K562 (cell line): ENCODE data around the gene UROD. TPM values are rescaled to one million over a fixed set of nuclear protein-coding genes. Genes with fewer than 3 reads are reported as not detected.

ENCODE experiments used
- CBFA2T3 ChIP-seq: fragments of 450-650 bp; IDR thresholded peaks from 2 replicates; pipeline ENCODE4 v1.6.1; 2017
- EHMT2 ChIP-seq: fragments of 450-650 bp; IDR thresholded peaks from 2 replicates; pipeline ENCODE4 v1.6.1; 2018; ENCODE audit warnings: antibody characterized with exemption
- polyA plus RNA-seq, 8 experiments: library from polyadenylated mRNA; depleted of rRNA in 4 of 8; stranded (reverse) in 5 of 8; unstranded in 3 of 8; fragments of >200 nt; fragmentation: Nextera tagmentation in 2 of 8; fragmentation: Illumina TruSeq in 1 of 8; extraction: Ambion mirVana in 2 of 8; extraction: Trizol in 1 of 8; gene quantifications; 2 replicates each; pipeline versions ENCODE4 v1.2.1 to v1.2.3, GENCODE V29; 2011 to 2014; ENCODE audit warnings: inconsistent platforms in 1 of 8, missing spikeins in 1 of 8
- total RNA-seq, 7 experiments: library from RNA; depleted of rRNA in 6 of 7; stranded (reverse); fragments of >200 nt in 6 of 7; fragmentation: Illumina TruSeq in 2 of 7; extraction: Trizol in 2 of 7; gene quantifications; 2 replicates each; pipeline versions ENCODE4 v1.2.1 to v1.2.3, GENCODE V29; 2011 to 2021; ENCODE audit warnings: low replicate concordance in 1 of 7
- TF ChIP-seq, protein P1 (sequence below): fragments of 450-650 bp; IDR thresholded peaks from 2 replicates; pipeline ENCODE4 v1.6.1; 2016; ENCODE audit warnings: mild to moderate bottlenecking, moderate library complexity
- TF ChIP-seq, protein P2 (sequence below), 3 experiments: fragments of 200-800 bp in 1 of 3; sonication (Bioruptor generic) in 1 of 3; sonication (generic) in 1 of 3; formaldehyde crosslinking in 1 of 3; IDR thresholded peaks; 2 replicates each; pipeline versions ENCODE4 v1.6.1 to v1.8.0; 2016 to 2022; ENCODE audit warnings: mild to moderate bottlenecking in 2 of 3, missing compliant biosample characterization in 2 of 3, missing genetic modification characterization in 2 of 3, missing genetic modification reagents in 1 of 3
- TF ChIP-seq, protein P3 (sequence below): sonication (generic); formaldehyde crosslinking; IDR thresholded peaks from 2 replicates; pipeline ENCODE4 v1.9.0; 2022; ENCODE audit warnings: mild to moderate bottlenecking, missing genetic modification reagents
- TF ChIP-seq, protein P4 (sequence below): IDR thresholded peaks from 3 replicates; pipeline ENCODE4 v1.6.1; 2011; ENCODE audit warnings: borderline replicate concordance, mild to moderate bottlenecking, moderate library complexity; ENCODE audit not compliant: insufficient read length; ENCODE audit errors: extremely low read depth
- TF ChIP-seq, protein P5 (sequence below): sonication (generic); formaldehyde crosslinking; IDR thresholded peaks from 2 replicates; pipeline ENCODE4 v1.4.0; 2020; ENCODE audit warnings: mild to moderate bottlenecking, missing genetic modification reagents

UROD gene
- total and polyA plus RNA-seq, 9 of the 15 experiments (the other 6 are each of a cell fraction or from before 2014, with no cell fraction given) = 533 to 2,933 (median 1,100) TPM

DNA sequence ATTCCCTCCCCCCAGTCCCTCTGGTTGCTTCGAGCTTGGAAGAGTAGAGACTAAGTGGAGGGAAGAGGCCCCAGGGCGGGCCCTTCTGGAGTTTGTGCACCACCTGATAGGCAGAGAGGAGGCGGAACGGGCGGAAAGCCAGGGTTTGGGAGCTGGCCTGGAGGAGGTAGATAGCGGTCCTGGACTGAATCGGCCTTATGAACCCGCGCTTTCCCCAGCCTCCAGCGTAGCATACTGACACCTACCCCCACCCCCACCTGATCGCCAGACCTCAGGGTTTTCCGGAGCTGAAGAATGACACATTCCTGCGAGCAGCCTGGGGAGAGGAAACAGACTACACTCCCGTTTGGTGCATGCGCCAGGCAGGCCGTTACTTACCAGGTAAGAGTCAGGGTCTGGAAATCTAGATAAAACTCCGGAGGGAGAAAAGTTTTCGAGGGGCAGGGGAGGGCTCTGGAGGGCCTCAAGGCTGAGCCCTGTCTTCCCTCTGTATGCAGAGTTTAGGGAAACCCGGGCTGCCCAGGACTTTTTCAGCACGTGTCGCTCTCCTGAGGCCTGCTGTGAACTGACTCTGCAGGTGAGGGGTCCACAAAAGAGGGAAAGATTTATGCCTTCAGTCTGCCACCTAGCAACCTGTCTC lies 705 bp downstream of the UROD start (continued):
- TF ChIP-seq, protein P1, sequence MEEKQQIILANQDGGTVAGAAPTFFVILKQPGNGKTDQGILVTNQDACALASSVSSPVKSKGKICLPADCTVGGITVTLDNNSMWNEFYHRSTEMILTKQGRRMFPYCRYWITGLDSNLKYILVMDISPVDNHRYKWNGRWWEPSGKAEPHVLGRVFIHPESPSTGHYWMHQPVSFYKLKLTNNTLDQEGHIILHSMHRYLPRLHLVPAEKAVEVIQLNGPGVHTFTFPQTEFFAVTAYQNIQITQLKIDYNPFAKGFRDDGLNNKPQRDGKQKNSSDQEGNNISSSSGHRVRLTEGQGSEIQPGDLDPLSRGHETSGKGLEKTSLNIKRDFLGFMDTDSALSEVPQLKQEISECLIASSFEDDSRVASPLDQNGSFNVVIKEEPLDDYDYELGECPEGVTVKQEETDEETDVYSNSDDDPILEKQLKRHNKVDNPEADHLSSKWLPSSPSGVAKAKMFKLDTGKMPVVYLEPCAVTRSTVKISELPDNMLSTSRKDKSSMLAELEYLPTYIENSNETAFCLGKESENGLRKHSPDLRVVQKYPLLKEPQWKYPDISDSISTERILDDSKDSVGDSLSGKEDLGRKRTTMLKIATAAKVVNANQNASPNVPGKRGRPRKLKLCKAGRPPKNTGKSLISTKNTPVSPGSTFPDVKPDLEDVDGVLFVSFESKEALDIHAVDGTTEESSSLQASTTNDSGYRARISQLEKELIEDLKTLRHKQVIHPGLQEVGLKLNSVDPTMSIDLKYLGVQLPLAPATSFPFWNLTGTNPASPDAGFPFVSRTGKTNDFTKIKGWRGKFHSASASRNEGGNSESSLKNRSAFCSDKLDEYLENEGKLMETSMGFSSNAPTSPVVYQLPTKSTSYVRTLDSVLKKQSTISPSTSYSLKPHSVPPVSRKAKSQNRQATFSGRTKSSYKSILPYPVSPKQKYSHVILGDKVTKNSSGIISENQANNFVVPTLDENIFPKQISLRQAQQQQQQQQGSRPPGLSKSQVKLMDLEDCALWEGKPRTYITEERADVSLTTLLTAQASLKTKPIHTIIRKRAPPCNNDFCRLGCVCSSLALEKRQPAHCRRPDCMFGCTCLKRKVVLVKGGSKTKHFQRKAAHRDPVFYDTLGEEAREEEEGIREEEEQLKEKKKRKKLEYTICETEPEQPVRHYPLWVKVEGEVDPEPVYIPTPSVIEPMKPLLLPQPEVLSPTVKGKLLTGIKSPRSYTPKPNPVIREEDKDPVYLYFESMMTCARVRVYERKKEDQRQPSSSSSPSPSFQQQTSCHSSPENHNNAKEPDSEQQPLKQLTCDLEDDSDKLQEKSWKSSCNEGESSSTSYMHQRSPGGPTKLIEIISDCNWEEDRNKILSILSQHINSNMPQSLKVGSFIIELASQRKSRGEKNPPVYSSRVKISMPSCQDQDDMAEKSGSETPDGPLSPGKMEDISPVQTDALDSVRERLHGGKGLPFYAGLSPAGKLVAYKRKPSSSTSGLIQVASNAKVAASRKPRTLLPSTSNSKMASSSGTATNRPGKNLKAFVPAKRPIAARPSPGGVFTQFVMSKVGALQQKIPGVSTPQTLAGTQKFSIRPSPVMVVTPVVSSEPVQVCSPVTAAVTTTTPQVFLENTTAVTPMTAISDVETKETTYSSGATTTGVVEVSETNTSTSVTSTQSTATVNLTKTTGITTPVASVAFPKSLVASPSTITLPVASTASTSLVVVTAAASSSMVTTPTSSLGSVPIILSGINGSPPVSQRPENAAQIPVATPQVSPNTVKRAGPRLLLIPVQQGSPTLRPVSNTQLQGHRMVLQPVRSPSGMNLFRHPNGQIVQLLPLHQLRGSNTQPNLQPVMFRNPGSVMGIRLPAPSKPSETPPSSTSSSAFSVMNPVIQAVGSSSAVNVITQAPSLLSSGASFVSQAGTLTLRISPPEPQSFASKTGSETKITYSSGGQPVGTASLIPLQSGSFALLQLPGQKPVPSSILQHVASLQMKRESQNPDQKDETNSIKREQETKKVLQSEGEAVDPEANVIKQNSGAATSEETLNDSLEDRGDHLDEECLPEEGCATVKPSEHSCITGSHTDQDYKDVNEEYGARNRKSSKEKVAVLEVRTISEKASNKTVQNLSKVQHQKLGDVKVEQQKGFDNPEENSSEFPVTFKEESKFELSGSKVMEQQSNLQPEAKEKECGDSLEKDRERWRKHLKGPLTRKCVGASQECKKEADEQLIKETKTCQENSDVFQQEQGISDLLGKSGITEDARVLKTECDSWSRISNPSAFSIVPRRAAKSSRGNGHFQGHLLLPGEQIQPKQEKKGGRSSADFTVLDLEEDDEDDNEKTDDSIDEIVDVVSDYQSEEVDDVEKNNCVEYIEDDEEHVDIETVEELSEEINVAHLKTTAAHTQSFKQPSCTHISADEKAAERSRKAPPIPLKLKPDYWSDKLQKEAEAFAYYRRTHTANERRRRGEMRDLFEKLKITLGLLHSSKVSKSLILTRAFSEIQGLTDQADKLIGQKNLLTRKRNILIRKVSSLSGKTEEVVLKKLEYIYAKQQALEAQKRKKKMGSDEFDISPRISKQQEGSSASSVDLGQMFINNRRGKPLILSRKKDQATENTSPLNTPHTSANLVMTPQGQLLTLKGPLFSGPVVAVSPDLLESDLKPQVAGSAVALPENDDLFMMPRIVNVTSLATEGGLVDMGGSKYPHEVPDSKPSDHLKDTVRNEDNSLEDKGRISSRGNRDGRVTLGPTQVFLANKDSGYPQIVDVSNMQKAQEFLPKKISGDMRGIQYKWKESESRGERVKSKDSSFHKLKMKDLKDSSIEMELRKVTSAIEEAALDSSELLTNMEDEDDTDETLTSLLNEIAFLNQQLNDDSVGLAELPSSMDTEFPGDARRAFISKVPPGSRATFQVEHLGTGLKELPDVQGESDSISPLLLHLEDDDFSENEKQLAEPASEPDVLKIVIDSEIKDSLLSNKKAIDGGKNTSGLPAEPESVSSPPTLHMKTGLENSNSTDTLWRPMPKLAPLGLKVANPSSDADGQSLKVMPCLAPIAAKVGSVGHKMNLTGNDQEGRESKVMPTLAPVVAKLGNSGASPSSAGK = peak; percentile 86
- TF ChIP-seq, protein P2, sequence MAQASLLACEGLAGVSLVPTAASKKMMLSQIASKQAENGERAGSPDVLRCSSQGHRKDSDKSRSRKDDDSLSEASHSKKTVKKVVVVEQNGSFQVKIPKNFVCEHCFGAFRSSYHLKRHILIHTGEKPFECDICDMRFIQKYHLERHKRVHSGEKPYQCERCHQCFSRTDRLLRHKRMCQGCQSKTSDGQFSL (CRISPR knock-in tag; IDR thresholded peaks at IDR 0.05) = peak; percentile 65
- TF ChIP-seq, protein P2 (tag; IDR thresholded peaks at IDR 0.05) = peak in 1 of 2 experiments; percentile 55; a peak in 1 of 4 replicates
- TF ChIP-seq, protein P3, sequence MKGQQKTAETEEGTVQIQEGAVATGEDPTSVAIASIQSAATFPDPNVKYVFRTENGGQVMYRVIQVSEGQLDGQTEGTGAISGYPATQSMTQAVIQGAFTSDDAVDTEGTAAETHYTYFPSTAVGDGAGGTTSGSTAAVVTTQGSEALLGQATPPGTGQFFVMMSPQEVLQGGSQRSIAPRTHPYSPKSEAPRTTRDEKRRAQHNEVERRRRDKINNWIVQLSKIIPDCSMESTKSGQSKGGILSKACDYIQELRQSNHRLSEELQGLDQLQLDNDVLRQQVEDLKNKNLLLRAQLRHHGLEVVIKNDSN (CRISPR knock-in tag) = peak; percentile 67; the same call in 1 of the 2 replicates
- TF ChIP-seq, protein P4, sequence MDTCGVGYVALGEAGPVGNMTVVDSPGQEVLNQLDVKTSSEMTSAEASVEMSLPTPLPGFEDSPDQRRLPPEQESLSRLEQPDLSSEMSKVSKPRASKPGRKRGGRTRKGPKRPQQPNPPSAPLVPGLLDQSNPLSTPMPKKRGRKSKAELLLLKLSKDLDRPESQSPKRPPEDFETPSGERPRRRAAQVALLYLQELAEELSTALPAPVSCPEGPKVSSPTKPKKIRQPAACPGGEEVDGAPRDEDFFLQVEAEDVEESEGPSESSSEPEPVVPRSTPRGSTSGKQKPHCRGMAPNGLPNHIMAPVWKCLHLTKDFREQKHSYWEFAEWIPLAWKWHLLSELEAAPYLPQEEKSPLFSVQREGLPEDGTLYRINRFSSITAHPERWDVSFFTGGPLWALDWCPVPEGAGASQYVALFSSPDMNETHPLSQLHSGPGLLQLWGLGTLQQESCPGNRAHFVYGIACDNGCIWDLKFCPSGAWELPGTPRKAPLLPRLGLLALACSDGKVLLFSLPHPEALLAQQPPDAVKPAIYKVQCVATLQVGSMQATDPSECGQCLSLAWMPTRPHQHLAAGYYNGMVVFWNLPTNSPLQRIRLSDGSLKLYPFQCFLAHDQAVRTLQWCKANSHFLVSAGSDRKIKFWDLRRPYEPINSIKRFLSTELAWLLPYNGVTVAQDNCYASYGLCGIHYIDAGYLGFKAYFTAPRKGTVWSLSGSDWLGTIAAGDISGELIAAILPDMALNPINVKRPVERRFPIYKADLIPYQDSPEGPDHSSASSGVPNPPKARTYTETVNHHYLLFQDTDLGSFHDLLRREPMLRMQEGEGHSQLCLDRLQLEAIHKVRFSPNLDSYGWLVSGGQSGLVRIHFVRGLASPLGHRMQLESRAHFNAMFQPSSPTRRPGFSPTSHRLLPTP = no peak
- TF ChIP-seq, protein P5, sequence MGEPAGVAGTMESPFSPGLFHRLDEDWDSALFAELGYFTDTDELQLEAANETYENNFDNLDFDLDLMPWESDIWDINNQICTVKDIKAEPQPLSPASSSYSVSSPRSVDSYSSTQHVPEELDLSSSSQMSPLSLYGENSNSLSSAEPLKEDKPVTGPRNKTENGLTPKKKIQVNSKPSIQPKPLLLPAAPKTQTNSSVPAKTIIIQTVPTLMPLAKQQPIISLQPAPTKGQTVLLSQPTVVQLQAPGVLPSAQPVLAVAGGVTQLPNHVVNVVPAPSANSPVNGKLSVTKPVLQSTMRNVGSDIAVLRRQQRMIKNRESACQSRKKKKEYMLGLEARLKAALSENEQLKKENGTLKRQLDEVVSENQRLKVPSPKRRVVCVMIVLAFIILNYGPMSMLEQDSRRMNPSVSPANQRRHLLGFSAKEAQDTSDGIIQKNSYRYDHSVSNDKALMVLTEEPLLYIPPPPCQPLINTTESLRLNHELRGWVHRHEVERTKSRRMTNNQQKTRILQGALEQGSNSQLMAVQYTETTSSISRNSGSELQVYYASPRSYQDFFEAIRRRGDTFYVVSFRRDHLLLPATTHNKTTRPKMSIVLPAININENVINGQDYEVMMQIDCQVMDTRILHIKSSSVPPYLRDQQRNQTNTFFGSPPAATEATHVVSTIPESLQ (CRISPR knock-in tag) = 0 out of 2 replicates have a peak, but pooled peaks have one; percentile 57
- peak; percentile 99 for TF ChIP-seq CBFA2T3
- no peak for TF ChIP-seq EHMT2
